GM19193 (cell line): ENCODE results near the gene FBXO9.

Experiments used
- POLR2A ChIP-seq: IDR thresholded peaks from 4 replicates; pipeline ENCODE4 v1.6.1; 2011; ENCODE audit not compliant: insufficient read depth, insufficient read length; ENCODE audit errors: extremely low read depth

Gene FBXO9

DNA sequence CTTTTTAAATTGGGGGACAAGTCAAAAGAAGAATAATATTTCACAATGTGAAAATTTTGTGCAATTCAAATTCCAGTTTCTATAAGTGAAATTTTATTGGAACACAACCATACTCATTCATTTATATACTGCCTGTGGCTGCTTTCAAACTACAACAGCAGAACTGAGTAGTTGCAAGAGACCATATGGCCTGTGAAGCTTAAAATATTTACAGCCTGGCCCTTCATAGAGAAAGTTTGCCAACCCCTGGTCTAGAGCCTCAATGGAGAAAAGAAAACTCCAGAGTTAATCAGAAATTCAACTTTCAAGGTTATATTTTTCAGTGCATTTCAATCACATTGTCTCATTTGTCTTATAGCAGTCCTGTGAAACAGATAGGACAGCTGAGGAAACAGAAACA is 26.6 kb upstream of the FBXO9 start:
- TF ChIP-seq POLR2A = no peak

DNA sequence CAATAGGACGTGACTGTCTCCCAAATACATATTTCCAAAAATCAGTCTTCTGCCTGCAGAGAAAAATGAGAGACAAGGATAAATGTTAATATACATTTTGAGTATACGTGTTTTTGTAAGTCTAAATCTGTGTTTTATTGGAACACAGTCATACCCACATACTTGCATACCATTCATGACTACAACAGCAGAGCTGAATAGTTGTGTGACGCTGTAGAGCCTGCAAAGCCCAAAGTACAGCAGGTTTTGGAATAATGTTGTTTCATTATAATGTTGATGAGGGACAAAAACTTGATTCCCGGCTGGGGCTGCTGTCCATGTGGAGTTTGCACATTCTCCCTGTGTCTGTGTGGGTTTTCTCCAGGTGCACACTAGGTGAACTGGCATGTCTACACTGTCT is 23.8 kb upstream of the FBXO9 start:
- TF ChIP-seq POLR2A = no peak

DNA sequence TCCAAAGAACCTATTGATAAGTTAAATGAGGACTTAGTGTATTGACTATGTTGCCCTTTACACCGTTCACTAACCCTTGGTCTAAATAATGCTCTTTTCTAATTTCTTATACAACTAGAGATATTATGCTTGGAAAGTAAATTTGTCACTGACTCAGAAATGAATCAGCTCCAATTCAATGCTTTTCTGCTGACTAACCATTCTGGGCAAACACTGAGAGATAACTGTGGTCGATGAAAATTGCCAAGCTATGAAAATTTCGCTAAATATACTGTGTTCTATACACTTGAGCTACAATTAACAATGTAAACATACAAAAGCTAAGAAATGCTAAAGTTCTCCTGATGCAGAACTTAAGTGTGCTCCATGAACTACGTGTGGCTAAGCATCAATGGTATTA is 23.1 kb upstream of the FBXO9 start:
- TF ChIP-seq POLR2A = no peak

DNA sequence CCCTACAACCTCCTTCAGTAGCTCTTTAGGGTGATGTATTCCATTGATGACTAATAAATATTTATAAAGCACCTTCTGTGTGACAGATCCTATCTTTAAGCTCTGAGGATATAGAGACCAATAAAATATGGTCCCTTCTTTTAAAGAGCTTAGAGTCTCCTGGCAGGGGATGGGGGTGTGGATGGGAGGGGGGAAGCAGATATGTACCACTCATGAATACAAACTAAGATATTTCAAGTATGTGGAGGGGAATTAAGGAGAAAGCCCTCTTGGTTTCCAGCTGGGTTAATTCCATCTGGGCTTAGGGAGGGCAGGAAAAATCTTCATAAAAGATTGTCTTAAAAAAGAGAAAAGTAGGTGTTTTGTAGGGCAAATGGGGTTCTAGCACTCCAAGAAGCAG is 21.6 kb upstream of the FBXO9 start:
- TF ChIP-seq POLR2A = no peak

DNA sequence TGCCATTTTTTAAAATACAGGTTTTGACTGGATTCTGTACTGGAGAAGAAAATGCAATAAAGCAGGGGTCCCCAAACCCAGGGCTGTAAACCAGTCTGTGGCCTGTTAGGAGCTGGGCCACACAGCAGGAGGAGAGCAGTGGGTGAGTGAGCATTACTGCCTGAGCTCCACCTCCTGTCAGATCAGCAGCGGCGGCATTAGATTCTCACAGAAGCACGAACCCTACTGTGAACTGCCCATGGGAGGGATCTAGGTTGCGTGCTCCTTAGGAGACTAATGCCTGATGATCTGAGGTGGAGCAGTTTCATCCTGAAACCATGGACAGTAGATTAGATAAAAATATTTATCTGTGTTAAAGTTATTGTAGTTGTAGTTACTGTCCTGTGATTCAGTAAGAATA is 21.1 kb upstream of the FBXO9 start:
- TF ChIP-seq POLR2A = no peak

DNA sequence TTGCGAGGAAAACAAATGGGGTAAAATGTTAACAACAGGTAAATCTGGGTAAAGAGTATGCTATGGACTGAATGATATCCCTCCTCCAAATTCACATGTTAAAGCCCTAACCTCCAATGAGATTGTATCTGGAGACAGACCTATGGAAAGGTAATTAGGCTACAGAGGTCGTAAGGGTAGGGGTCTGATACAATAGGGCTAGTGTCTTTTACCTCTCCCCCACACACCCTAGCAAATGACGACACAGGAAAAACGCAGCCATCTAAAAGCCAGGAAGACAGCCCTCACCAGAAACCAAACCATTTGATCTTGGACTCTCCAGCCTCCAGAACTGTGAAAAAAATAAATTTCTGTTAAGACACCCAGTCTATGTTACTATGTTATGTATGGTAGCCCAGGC is 20.6 kb upstream of the FBXO9 start:
- TF ChIP-seq POLR2A = no peak

DNA sequence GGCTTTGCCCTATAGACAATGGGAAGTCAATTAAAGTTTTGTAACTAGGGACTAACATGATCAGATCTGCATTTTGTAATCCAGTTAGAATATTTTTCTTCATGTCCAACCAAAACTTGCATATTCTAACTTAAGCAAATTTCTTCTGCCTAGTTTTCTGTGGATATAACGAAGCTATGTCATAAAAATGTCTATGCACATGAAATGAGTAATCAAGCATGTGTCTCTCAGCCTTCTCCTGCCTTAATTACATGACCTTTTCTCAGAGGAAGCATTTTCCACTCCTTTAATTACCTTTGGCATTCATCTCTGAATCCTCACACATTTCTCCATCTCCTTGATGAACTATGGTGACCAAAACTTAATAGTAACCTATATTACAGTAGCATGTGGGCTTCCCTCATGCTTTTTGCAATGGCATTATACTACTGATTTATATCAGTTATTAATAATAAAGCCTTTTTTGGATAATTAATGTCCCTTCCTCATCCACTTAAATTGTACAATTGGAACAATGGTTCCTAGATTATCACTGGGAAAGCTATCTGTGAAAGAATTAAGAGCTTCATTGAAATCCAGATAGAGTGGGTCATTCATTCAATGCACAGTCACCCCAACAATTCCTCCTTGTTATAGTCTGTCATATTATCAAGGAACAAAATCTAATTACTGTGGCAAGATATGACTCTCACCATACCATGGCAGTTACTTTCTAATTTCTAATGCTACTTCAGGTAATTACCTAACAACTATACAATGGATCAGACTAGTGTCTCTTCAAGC is 19.1 kb upstream of the FBXO9 start:
- no peak for TF ChIP-seq POLR2A

DNA sequence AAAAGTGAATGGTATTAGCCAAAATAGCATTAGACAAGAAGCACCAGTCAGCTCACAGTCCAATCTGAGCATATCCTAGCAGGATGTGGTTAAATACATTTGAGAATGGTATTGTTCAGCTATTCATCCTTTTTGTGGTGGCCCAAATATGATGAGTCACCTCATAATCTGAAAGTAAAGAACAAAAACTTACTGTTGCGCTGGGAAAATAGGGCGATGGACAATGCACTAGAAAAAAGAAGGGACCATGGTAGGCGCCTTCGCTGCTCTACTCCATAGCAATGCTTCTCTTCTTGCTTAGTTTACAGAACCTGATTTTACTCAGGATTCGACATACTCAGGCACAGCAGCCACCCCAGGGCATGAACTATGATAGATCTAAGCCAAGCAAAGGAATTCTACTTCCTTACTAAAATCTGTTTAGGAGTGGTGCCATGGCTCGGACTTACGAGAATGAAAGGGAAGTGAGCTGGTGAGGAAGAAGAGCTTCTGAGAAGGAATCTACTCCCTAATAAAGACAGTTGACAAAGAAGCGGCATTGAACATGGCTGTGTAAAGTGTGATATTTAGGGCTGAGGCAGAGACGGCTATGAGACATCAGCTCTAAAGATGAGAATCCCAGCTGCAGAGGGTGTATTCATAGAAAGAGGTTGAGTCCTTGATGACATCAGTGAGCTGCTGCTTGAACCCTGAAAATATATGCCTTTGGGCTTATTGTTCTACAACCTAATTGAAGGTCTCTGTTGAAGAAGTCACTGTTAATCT is 16.6 kb upstream of the FBXO9 start:
- TF ChIP-seq POLR2A = no peak

DNA sequence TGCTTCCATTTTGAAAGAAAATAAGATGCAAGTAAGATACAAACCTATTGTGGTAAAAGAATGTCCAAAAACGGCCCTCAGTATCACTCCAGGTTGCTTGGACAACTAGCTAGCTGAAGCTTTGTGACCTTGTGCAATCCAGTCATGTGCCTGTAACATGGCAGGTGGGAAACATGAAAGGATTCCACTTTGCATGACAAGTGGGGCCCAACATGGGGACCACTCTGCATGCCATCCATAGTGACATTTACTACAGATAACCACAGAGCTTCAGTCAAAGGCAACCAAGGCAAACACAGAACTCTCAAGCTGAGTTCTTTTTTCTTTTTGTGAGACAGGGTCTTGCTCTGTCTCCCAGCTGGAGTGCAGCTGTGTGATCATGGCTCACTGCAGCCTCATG is 15.8 kb upstream of the FBXO9 start:
- no peak for TF ChIP-seq POLR2A

DNA sequence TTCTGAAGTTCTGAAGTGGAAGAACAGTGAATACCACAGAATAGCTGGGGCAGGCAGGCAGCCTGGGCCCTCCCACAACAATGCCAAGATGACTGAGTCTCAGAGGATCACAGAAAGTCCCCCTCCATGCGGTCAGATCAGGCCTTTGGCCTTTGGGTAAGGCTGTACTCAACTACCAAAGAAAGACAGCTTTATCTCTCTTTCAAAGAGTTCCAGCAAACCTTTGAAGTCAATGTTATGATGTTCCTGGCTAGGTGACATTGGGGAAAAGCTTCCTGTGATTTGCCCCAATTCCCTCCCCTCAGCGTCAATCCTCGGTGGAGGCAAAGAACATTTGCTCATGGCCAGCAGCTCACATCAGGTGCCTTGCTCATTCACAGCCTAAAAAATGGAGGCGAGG is 10.7 kb upstream of the FBXO9 start:
- TF ChIP-seq POLR2A = no peak

DNA sequence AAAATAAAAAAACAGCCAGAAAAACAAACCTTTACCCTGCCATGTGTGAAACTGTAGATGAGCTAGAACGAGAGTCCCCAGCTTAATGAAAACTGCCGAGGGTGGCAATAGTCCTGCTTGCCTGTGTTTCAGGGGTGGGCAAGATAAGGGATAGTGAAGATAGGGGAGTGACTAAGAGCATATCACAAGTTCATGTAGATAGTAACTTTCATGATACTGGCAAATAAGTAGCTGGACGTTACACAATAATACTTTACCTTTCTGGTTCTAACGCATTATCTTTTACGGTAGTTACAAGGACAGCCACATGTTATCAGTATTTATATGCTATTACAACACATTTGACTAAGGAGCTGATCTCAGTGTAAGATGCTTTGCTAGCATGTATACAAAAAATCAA is 9.3 kb upstream of the FBXO9 start:
- TF ChIP-seq POLR2A = no peak

DNA sequence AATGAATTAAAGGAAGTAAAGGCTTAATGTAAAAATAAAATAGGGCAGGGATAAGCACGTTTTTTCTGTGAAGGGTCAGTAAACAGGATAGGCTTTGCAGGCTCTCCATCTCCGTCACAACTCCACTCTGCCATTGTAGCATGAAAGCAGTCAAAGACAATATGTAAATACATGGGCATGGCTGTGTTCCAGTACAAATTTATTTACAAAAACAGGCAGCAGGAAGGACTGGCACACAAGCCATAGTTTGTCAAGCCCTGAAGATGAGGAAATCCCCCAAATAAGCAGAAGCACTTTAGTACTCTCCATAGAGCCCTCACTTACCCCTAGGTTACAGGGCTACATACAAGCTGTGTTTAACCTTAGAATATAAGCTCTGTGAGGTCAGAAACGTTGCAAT is 8.9 kb upstream of the FBXO9 start:
- no peak for TF ChIP-seq POLR2A

DNA sequence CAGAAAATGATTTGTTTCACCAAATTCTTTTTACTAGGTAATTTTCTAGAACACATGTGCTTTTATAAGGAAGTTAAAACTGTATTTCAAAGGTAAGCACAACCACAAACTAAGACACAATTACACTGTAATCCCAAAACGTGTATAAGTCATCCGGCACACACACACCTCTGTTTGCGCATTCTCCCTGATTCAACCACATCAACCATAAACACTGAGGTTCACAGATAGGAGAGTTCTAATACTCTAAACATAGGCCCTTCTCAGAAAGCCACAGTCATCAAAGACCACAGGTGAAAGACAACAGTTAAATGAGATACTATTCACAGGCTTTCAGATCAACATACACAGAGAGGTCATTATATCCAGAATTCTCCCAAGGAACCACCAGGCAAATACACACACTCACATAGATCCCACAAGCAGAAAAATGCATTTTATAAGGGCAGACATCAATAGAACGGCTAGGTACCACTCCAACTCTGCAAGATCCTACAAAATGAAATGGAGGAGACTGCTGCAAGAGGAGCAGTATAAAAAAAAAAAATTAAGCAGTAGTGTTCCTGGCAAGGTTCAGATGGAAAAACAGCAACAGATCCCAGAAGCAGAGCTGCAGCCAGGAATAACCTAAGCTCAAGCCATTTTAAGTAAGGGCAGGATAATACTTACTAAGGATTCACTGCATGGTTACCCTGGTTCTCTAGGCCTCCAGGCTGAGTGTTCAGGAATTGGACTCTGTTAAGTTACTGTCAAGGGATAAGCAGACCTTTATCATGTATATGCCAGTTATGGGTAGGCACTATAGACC is 6.6 kb upstream of the FBXO9 start:
- TF ChIP-seq POLR2A = no peak

DNA sequence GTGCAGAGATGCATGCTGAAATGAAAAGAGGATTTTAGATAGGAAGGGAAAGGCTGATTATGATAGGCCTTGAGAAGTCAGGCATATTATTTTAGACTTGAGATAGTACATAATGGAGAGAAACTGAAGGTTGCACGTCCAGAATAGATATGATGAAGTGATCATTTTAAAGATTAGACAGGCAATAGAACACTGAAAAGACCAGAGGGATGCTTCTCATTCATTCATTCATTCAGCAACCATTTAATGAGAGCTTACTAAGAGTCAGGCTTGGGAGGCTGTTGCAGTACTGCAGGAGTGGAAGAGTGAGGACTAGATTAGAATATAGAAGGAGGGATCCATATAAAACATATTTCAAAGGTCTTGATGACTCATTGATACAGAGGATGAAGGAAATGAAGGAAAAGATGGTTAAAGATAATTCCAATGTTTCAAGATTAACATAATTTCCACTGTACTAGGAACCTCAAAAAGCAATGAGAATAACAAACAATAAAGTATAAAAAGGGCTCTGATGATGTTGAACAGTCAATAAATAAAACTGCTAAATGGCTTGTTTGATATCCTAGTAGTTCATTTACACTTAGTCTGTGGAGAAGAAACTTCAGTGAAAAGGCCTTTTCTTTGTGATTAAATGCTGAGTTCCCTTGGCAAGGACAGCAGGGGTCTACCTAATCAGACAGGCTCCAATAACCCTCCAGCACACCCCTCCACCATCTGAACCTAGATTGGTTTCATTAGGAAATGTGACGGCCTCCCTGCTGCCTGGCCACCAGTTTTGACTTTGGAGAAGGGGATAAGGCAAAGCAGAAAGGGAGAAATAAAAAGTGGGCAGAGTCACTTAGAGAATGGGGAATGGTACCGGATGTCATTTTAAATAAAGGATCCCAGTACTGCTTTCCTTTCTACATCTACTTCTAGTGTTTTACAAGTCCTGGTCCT is 5.3 kb upstream of the FBXO9 start:
- TF ChIP-seq POLR2A = no peak

DNA sequence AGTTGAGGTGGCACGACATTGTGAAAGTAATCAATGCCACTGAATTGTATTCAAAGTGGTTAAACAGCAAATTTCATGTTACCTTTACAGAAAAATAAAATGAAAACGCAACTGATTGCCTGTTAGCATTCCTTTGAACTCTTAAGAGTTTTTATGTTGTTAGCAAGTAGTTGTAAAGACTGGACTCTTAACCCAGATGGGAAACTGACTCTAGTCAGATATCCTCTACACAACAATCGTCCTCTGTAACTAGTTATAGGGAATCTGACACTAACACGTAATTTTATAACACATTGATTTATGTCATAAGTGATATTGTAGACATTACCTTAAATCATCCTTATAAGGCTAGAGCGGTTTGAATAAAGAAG is 3.0 kb upstream of the FBXO9 start:
- no peak for TF ChIP-seq POLR2A

DNA sequence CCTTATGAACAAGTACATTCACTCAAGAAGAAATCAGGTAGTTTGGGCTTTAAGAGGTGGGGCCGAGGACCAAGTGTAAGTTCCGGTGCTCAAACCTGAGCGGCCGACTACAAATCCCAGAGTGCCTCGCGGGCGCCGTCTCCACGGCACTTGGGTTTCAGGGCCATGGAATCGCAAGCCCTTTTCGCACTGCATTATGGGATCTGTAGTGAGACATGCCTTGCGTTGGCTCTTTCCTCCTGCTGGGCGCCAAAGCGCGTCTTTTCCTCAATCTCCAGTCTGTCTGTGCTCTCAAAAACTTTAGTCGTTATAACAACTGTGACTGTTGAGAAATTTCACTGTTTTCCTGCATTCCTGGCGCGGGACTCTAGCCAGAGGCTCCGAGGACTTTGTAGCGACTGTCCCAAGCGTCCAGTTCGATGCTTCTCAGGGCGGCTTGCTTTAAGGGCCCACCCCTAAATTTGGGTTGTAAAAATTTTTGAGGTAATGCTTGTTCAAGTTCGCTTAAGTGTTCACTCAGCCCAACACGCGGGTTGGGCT is 408 bp upstream of the FBXO9 start:
- TF ChIP-seq POLR2A = no peak
